WTC11 (cell line): ENCODE measurements around the gene TMEM156. TPM values are rescaled to one million over a fixed set of nuclear protein-coding genes. Genes with fewer than 3 reads are reported as not detected.

ENCODE experiments used
- ATAC-seq: fragments of 200-7000 bp; cut with Tn5 transposase; 2 replicates; pipeline ENCODE4 v1.10.0; 2021; ENCODE audit warnings: mild to moderate bottlenecking, moderate library complexity
- CTCF ChIA-PET: fragments of 300-600 bp; sonication (Branson Sonifier 250); formaldehyde crosslinking; loops from one replicate; lab custom pipeline; 2021; ENCODE audit warnings: antibody characterized with exemption; lab: Charles Lee
- POLR2A ChIA-PET: fragments of 350-600 bp; sonication (Branson Sonifier 250); formaldehyde crosslinking; loops from one replicate; lab custom pipeline; 2021; ENCODE audit warnings: antibody characterized with exemption; lab: Charles Lee
- DNase-seq: peaks from one replicate; pipeline ENCODE4 v3.0.0; 2021; ENCODE audit warnings: low spot score
- H3K27ac Mint-ChIP-seq: 2 replicates; pipeline ENCODE4 v1.8.0; 2021; ENCODE audit warnings: mixed read lengths
- H3K27me3 Mint-ChIP-seq: 2 replicates; pipeline ENCODE4 v1.8.0; 2021; ENCODE audit warnings: low read depth, mild to moderate bottlenecking, moderate library complexity, mixed read lengths
- H3K36me3 Mint-ChIP-seq: 2 replicates; pipeline ENCODE4 v1.8.0; 2021; ENCODE audit warnings: mixed read lengths
- H3K4me1 Mint-ChIP-seq: 2 replicates; pipeline ENCODE4 v1.8.0; 2022; ENCODE audit warnings: mixed read lengths
- H3K4me3 Mint-ChIP-seq: 2 replicates; pipeline ENCODE4 v1.8.0; 2021; ENCODE audit warnings: mild to moderate bottlenecking, moderate library complexity, mixed read lengths
- H3K9me3 Mint-ChIP-seq: 2 replicates; pipeline ENCODE4 v1.8.0; 2021; ENCODE audit warnings: mixed read lengths
- ATF1 ChIP-seq: sonication (generic); formaldehyde crosslinking; IDR thresholded peaks from 2 replicates; pipeline ENCODE4 v1.8.1; 2023; ENCODE audit warnings: mild to moderate bottlenecking, moderate library complexity, missing genetic modification reagents
- ESRRA ChIP-seq: sonication (generic); formaldehyde crosslinking; IDR thresholded peaks from 2 replicates; pipeline ENCODE4 v1.8.1; 2022; ENCODE audit warnings: mild to moderate bottlenecking, missing genetic modification reagents, borderline replicate concordance
- FOXK1 ChIP-seq: sonication (generic); formaldehyde crosslinking; IDR thresholded peaks from 2 replicates; pipeline ENCODE4 v1.8.0; 2022; ENCODE audit warnings: mild to moderate bottlenecking, moderate library complexity, missing genetic modification reagents
- JUN ChIP-seq: sonication (generic); formaldehyde crosslinking; IDR thresholded peaks from 2 replicates; pipeline ENCODE4 v1.8.0; 2023; ENCODE audit warnings: mild to moderate bottlenecking, missing genetic modification reagents
- MLX ChIP-seq: sonication (generic); formaldehyde crosslinking; IDR thresholded peaks from 2 replicates; pipeline ENCODE4 v1.8.1; 2023; ENCODE audit warnings: mild to moderate bottlenecking, missing genetic modification reagents, moderate library complexity
- NFATC4 ChIP-seq: fragments of 250-450 bp; sonication (Bioruptor Pico); IDR thresholded peaks from 2 replicates; pipeline ENCODE4 v1.9.0; 2021; ENCODE audit warnings: mild to moderate bottlenecking
- PRDM15 ChIP-seq: sonication (generic); formaldehyde crosslinking; IDR thresholded peaks from 2 replicates; pipeline ENCODE4 v1.8.0; 2022; ENCODE audit warnings: missing genetic modification reagents
- RELA ChIP-seq: sonication (generic); formaldehyde crosslinking; IDR thresholded peaks from 2 replicates; pipeline ENCODE4 v1.8.1; 2022; ENCODE audit warnings: missing genetic modification reagents, mild to moderate bottlenecking, borderline replicate concordance
- SMAD3 ChIP-seq: sonication (generic); formaldehyde crosslinking; IDR thresholded peaks from 2 replicates; pipeline ENCODE4 v1.8.0; 2022; ENCODE audit warnings: missing genetic modification reagents, mild to moderate bottlenecking, borderline replicate concordance
- SMAD4 ChIP-seq: sonication (generic); formaldehyde crosslinking; IDR thresholded peaks from 2 replicates; pipeline ENCODE4 v1.8.0; 2022; ENCODE audit warnings: mild to moderate bottlenecking, missing genetic modification reagents
- STAT6 ChIP-seq: sonication (generic); formaldehyde crosslinking; conservative IDR thresholded peaks from 2 replicates; pipeline ENCODE4 v1.8.1; 2023; ENCODE audit warnings: mild to moderate bottlenecking, low read depth, missing genetic modification reagents, moderate library complexity
- TCF7 ChIP-seq: sonication (generic); formaldehyde crosslinking; IDR thresholded peaks from 2 replicates; pipeline ENCODE4 v1.8.0; 2022; ENCODE audit warnings: mild to moderate bottlenecking, low read depth, missing genetic modification reagents, moderate library complexity
- ZBTB43 ChIP-seq: sonication (generic); formaldehyde crosslinking; IDR thresholded peaks from 2 replicates; pipeline ENCODE4 v1.8.1; 2023; ENCODE audit warnings: mild to moderate bottlenecking, missing genetic modification reagents
- ZNF263 ChIP-seq: sonication (generic); formaldehyde crosslinking; IDR thresholded peaks from 2 replicates; pipeline ENCODE4 v1.8.1; 2022; ENCODE audit warnings: low read depth, mild to moderate bottlenecking, moderate library complexity, missing genetic modification reagents
- ZNF317 ChIP-seq: sonication (generic); formaldehyde crosslinking; IDR thresholded peaks from 2 replicates; pipeline ENCODE4 v1.8.1; 2023; ENCODE audit warnings: low read depth, mild to moderate bottlenecking, moderate library complexity, missing genetic modification reagents, borderline replicate concordance
- ZNF396 ChIP-seq: fragments of 250-450 bp; sonication (Bioruptor Pico); IDR thresholded peaks from 2 replicates; pipeline ENCODE4 v1.8.0; 2021; ENCODE audit warnings: mild to moderate bottlenecking, moderate library complexity, borderline replicate concordance
- total RNA-seq: library from RNA; stranded (reverse); gene quantifications from 3 replicates; pipeline ENCODE4 v1.2.3, GENCODE V29; 2021
- TF ChIP-seq, protein P1 (sequence below): fragments of 250-450 bp; sonication (Bioruptor Pico); IDR thresholded peaks from 2 replicates; pipeline ENCODE4 v1.9.0; 2021; ENCODE audit warnings: mild to moderate bottlenecking
- TF ChIP-seq, protein P2 (sequence below): sonication (generic); formaldehyde crosslinking; IDR thresholded peaks from 2 replicates; pipeline ENCODE4 v1.8.1; 2023; ENCODE audit warnings: mild to moderate bottlenecking, moderate library complexity, missing genetic modification reagents

TMEM156 gene
- total RNA-seq, 1 experiment from 2014 or later = 0.24 TPM

GRCh38 chr4:38946919-38947318 is 85.3 kb downstream of the TMEM156 start (continued):
- TF ChIP-seq STAT6 = no peak
- no peak for TF ChIP-seq ZNF317 (CRISPR knock-in tag)
- TF ChIP-seq FOXK1 (CRISPR knock-in tag) = no peak
- TF ChIP-seq ZNF263 (CRISPR knock-in tag) = no peak
- no peak for TF ChIP-seq ATF1 (CRISPR knock-in tag)
- no peak for TF ChIP-seq ZNF396

GRCh38 chr4:38944440-38944839 is 87.8 kb downstream of the TMEM156 start:
- no peak for DNase-seq
- Mint-ChIP-seq H3K27me3 (no peaks in the 10 kb centered on the region), H3K4me3 (no peak overlapping the region), H3K27ac (no peak overlapping the region), H3K4me1 (no peaks in the 10 kb centered on the region; the same call in 1 of the 2 replicates), H3K36me3 (0 out of 2 replicates have a peak, but pooled peaks cover 3% of the 10 kb centered on the region), H3K9me3 (no peaks in the 10 kb centered on the region)
- POLR2A ChIA-PET = no interaction called here
- CTCF ChIA-PET = no interaction called here
- ATAC-seq = no peak
- TF ChIP-seq ZNF317 (CRISPR knock-in tag) = no peak
- TF ChIP-seq, protein P1, sequence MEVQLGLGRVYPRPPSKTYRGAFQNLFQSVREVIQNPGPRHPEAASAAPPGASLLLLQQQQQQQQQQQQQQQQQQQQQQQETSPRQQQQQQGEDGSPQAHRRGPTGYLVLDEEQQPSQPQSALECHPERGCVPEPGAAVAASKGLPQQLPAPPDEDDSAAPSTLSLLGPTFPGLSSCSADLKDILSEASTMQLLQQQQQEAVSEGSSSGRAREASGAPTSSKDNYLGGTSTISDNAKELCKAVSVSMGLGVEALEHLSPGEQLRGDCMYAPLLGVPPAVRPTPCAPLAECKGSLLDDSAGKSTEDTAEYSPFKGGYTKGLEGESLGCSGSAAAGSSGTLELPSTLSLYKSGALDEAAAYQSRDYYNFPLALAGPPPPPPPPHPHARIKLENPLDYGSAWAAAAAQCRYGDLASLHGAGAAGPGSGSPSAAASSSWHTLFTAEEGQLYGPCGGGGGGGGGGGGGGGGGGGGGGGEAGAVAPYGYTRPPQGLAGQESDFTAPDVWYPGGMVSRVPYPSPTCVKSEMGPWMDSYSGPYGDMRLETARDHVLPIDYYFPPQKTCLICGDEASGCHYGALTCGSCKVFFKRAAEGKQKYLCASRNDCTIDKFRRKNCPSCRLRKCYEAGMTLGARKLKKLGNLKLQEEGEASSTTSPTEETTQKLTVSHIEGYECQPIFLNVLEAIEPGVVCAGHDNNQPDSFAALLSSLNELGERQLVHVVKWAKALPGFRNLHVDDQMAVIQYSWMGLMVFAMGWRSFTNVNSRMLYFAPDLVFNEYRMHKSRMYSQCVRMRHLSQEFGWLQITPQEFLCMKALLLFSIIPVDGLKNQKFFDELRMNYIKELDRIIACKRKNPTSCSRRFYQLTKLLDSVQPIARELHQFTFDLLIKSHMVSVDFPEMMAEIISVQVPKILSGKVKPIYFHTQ = no peak
- no peak for TF ChIP-seq RELA
- TF ChIP-seq TCF7 (CRISPR knock-in tag) = no peak
- no peak for TF ChIP-seq SMAD4 (CRISPR knock-in tag)
- TF ChIP-seq ESRRA = no peak

DNA sequence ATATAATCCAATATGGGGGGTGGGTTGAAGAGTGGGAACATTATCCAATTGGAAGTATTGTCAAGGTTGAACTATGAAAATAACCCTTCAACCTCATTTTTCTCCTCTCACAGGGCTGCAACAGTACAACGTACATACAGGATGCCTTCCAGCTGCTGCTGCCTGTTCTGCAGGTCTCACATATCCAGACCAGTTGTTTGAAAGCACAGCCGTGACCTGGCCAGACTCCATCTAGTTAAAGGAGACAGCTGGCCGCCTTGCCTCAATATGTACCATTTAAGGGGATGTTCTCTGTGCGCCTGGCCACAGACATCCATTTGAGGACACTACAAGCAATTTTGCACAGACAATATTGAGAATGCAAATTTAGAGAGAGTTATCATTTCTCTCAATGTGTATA is 88.9 kb downstream of the TMEM156 start:
- Mint-ChIP-seq H3K36me3 (0 out of 2 replicates have a peak, but pooled peaks cover 3% of the 10 kb centered on the region), H3K4me1 (no peaks in the 10 kb centered on the region; the same call in 1 of the 2 replicates), H3K9me3 (no peaks in the 10 kb centered on the region), H3K27ac (no peak overlapping the region), H3K27me3 (no peaks in the 10 kb centered on the region), H3K4me3 (no peak overlapping the region)
- no peak for DNase-seq
- ChIA-PET CTCF (no interaction called here), POLR2A (interaction anchor here (0.6 kb wide), 1 partner anchor 783 kb away, joined by 3 read pairs; no protein-coding TSS in a partner anchor)
- ATAC-seq = no peak
- TF ChIP-seq JUN = no peak
- no peak for TF ChIP-seq STAT6
- no peak for TF ChIP-seq PRDM15
- no peak for TF ChIP-seq MLX (CRISPR knock-in tag)
- TF ChIP-seq SMAD3 = no peak
- no peak for TF ChIP-seq NFATC4 (CRISPR knock-in tag)
- no peak for TF ChIP-seq ZBTB43 (CRISPR knock-in tag)
- TF ChIP-seq, protein P2, sequence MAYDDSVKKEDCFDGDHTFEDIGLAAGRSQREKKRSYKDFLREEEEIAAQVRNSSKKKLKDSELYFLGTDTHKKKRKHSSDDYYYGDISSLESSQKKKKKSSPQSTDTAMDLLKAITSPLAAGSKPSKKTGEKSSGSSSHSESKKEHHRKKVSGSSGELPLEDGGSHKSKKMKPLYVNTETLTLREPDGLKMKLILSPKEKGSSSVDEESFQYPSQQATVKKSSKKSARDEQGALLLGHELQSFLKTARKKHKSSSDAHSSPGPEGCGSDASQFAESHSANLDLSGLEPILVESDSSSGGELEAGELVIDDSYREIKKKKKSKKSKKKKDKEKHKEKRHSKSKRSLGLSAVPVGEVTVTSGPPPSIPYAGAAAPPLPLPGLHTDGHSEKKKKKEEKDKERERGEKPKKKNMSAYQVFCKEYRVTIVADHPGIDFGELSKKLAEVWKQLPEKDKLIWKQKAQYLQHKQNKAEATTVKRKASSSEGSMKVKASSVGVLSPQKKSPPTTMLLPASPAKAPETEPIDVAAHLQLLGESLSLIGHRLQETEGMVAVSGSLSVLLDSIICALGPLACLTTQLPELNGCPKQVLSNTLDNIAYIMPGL = no peak
